ENCODE measurements around the gene NEK6.

Gene NEK6

GRCh38 chr9:124392871-124393460, 135.2 kb downstream of the NEK6 start:
- DNase-seq = peak in 36 of 51 donors; percentile 11 to 82 (median 46)

- no peak for DNase-seq
These were observed 136.4 kb downstream of the NEK6 start for GRCh38 chr9:124394167-124394566.

- DNase-seq = no peak
These were observed 136.8 kb downstream of the NEK6 start for GRCh38 chr9:124394596-124394995.

- no peak for DNase-seq
These were observed 138.1 kb downstream of the NEK6 start for GRCh38 chr9:124395826-124396225.

- no peak for DNase-seq
These were observed 140.6 kb downstream of the NEK6 start for GRCh38 chr9:124398191-124398935.

GRCh38 chr9:124399323-124399967, 141.7 kb downstream of the NEK6 start:
- peak in 10 of 51 donors; percentile 15 to 42 (median 28) for DNase-seq

- no peak for DNase-seq
These were observed 142.5 kb downstream of the NEK6 start for GRCh38 chr9:124399968-124400940.

Data from hypothalamus (tissue), 51 donors.